Body of pancreas (tissue), 4 donors: Measurements from ENCODE around the gene RCC2.

ENCODE experiments used
- CTCF ChIP-seq, 7 experiments: fragments of 450-650 bp in 4 of 7; fragments of 200-600 bp in 3 of 7; sonication (generic) in 3 of 7; IDR thresholded peaks; one replicate each; pipeline ENCODE4 v1.5.1; 2016 to 2019; ENCODE audit warnings: antibody characterized with exemption in 7 of 7
- POLR2A ChIP-seq, 3 donors: fragments of 450-650 bp; IDR thresholded peaks; one replicate each; pipeline ENCODE4 v1.6.1; 2016; ENCODE audit warnings: antibody characterized with exemption in 3 of 3, mild to moderate bottlenecking in 2 of 3

DNA sequence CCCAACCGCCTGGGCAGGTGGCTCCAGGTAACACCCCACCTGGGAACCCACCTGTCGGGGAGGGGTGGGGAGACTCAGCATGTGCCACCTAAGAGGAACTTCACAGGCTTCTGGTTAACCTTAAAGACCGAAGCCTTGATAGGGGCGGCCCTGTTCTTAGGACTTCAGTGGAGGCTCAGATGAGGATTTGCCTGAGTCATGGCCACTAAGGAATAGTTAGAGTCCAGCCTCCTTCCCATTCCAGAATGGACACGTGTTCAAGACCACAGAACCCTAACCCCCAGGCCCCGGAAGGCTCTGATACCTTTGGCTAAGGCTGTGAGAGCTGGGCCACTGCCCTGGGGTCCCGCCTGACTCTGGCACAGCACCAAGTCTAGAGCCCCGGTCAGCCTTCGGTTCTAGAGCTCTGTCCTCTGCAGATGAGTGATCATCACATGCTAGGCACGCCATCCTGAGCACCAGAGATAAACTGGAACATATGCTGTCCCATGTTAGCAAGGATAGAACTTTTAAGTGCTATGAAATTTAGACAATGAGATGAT, 47.2 kb downstream of the RCC2 start:
- TF ChIP-seq CTCF (IDR thresholded peaks at IDR 0.05) (no peak), POLR2A (IDR thresholded peaks at IDR 0.05) (no peak)
